Vagina (tissue), 2 donors: Measurements from ENCODE around the gene KCNG2.

Source experiments
- CTCF ChIP-seq, 3 experiments: fragments of 450-650 bp in 2 of 3; fragments of 200-600 bp in 1 of 3; sonication (generic) in 1 of 3; IDR thresholded peaks; one replicate each; pipeline ENCODE4 v1.5.1; 2017 to 2019; ENCODE audit warnings: antibody characterized with exemption in 3 of 3, mild to moderate bottlenecking in 2 of 3, moderate library complexity in 2 of 3
- POLR2AphosphoS5 ChIP-seq, 2 donors: sonication (generic); formaldehyde crosslinking; IDR thresholded peaks; one replicate each; pipeline ENCODE4 v1.9.0; 2017; ENCODE audit warnings: antibody characterized with exemption in 2 of 2, mild to moderate bottlenecking in 2 of 2, low read depth in 1 of 2; ENCODE audit not compliant: insufficient read depth in 1 of 2

GRCh38 chr18:79870301-79871025 lies 72.7 kb downstream of the KCNG2 start:
- no peak for TF ChIP-seq CTCF (IDR thresholded peaks at IDR 0.05)
- TF ChIP-seq POLR2AphosphoS5 (IDR thresholded peaks at IDR 0.05; ENCODE audit: insufficient read depth in 1 of 2, low read depth in 1 of 2), result no peak
